GM19452 (cell line): ENCODE data around the gene ADGRL3.
"Not testable (repeated sequence)": the region's sequence is repeated elsewhere in the genome, so short reads cannot be mapped to it uniquely, and the experiment has no call there.

Experiments
- ATAC-seq: cut with Tn5 transposase; IDR thresholded peaks from one replicate; pipeline ENCODE4 v1.9.1; 2021; ENCODE audit not compliant: unreplicated experiment

Gene ADGRL3

DNA sequence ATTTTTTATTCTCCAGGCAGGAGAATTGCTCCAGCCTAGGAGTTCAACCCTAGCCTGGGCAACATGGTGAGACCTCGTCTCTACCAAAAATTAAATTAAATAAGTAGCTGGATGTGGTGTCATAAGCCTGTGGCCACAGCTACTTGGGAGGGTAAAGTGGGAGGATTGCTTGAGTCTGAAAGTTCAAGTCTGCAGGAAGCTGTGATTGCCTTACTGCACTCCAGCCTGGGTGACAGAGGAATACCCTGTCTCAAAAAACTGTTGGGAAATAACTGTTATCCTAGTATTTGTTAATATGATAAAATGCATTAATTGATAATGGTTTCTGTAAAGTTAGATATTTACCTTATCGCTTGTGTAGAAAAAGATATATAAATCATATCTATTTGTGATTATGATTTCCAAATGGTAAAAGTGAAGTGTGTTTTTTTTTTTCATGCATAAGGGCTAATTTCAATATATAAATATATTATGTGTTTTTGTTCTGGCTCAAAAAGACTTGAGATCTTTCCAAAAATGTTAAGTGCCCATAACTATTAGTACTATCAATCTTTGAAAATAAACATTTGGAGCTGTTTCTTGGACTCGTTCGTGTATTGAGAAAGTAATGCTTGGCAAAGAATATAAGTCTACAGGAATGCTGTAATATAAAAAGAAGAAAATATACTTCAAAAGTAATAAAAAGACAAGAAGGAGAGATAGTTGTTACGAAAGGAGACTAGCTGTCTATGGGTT lies 396.6 kb downstream of the ADGRL3 start:
- ATAC-seq = no peak

DNA sequence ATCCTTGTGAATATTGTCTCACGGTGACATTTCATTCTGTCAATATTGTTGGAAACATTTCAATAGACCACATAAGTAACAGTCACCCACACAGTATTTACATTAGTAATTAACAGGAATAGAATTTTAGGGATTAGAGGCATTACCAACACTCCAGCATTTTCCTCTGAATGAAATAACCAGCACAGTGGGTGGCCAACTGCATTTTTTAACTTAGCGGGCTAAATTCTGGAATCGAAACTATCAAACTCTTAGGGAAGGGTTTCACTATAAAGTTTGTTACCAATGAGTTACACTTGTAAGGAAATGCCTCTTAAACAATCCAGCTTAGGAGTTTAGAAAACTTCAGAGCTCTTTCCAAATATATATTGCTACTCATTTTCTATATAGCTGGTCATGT lies 403.0 kb downstream of the ADGRL3 start:
- no peak for ATAC-seq

DNA sequence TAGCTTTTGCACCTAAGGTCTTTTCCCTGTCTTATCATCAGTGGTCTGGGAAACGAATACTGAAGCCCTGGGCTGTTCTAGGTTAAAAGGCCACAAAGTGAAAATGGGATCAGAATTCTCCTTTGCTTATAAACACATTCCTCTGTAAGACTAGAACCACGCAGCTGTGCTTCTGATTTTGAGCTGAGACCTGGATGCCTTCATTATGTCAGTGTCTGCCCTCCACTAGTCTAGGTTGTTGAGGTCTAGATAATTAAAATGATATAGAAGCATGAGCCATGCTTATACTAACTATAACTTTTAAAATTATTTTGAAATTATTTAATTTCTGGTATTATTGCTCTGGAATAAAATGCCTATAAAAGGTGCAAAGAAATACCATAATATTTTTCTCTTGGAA lies 403.9 kb downstream of the ADGRL3 start:
- ATAC-seq = no peak

DNA sequence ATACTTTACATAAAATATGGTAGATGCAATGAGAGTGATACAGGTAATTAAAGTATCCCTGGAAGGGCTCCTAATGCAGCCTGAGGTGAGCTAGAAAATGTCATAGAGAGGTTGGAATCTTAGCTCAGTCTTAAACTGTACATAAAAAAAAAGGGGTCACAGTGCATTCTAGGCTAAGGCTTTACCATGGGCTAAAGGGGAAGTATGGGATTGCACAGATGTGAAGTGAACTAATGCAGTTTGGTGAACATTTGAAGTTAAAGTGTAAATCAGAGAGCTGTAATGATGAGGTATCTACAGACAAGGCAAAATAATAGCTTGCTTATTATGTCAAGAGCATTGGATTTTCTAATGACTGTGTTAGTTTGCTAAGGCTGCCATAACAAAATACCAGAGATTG lies 405.9 kb downstream of the ADGRL3 start:
- no peak for ATAC-seq

DNA sequence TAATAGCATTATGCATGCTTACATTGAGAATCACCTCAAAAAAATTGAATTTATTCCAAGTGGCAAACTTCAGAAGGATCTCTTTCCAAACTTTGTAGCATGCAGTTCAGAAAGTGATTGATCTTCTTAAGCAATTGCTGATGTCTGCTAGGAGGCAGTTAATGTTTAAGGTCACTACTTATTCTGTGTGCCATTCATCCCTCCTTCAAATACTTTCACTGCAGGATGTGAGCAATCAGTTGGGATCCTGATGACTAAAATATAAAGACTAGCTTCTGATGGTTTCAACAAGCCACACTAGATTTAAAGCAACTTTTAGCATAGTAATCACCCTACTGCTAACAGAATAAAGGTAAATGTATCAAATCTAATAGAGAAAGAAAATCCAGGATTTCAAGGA lies 414.1 kb downstream of the ADGRL3 start:
- no peak for ATAC-seq

DNA sequence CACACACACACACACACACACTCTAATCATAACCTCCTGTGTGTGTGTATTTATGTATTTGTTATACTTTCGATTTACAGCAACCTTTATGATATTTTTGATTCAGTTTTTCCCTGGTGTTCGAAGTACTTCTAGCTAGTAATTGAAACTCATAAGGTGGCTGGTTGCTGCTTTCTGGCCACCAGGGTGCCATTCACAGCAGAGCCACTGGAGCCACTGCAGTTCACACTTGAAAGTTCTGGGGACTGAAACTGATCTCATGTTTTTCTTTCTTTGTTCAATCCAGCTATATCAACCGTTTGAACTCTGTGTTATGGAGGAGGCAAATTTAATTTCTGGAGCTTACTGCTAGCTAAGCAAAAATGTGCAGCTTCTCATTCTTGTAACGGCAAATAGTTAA lies 419.4 kb downstream of the ADGRL3 start:
- ATAC-seq = no peak

DNA sequence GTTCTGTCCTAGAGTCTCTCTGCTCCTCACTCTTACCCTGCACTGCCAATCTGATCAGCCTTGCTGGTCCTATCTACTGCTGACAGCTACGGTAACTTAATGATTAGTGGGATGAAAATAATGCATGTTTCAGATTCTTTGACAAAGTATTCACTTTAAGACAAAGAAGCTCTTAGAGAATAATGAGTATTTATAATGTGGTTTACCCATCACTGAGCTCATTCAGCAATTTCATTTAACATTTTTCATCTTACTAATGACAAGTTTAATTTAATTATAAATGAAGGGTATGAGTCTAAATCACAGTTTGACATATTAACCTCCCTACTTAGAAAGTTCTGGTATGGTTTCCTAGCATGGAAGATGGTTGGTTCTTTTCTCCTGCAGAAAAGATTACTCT lies 428.2 kb downstream of the ADGRL3 start:
- ATAC-seq = no peak

DNA sequence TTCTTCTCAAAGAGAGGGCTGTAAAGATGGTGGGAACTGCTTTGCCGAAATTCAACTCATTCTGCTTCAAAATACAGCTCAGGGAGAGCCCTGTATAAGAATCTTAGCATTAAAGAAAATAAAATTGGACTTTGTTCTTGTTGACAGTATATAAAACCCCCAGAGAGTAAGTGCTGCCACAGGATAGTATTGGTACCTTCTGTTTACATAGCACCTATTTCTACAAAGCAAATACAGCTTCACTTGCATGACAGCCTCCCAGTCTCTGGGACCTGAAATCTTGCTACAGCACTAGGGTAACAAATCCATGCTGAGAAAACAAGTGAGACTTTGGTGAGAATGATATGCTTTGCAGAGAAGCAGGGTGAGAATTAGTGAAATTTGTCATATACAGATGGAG lies 428.6 kb downstream of the ADGRL3 start:
- ATAC-seq = no peak

DNA sequence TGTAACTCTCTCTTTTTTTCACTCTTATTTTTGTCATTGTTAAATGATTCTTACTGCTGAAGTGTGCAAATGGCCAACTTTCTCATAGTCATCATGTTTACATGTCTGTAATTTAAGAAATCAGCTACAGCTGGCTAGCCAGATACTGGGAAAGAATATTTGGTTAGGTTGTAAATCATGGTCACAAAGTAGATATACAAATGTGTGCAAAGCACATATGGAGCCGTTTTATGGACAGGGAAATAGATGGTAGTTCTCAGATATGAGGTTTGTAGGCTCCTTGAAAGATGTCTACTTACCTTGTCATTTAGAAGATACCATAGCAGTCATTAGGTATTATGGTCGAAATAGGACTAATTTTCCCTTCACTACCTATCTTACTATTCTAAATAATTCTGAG lies 430.4 kb downstream of the ADGRL3 start:
- ATAC-seq = no peak

DNA sequence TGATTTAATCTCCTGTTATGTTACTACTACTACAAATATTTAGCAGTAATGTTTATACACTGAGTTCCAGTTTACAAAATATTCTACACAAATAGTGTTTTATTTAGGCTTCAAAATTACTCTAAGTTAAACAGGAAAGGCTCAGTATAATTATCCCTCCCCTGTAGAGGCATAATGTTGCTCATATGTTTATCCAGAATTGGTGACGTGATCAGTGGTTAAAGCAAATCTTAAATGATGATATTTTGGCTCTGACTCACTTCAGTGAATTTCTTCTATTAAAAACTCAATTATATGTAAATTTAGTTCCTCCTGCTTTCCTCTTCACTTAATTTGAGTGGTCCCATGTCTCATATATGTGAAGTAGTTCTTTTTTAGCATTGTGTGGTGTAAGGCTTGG lies 438.5 kb downstream of the ADGRL3 start:
- ATAC-seq = no peak

DNA sequence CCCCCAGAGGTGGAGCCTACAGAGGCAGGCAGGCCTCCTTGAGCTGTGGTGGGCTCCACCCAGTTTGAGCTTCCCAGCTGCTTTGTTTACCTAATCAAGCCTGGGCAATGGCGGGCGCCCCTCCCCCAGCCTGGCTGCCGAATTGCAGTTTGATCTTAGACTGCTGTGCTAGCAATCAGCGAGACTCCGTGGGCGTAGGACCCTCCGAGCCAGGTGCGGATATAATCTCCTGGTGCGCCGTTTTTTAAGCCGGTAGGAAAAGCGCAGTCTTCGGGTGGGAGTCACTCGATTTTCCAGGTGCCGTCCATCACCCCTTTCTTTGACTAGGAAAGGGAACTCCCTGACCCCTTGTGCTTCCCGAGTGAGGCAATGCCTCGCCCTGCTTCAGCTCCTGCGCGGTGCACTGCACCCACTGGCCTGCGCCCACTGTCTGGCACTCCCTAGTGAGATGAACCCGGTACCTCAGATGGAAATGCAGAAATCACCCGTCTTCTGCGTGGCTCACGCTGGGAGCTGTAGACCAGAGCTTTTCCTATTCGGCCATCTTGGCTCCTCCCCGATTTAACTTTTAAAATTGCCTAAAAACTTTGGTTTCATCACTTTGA lies 446.7 kb downstream of the ADGRL3 start:
- not testable (repeated sequence) for ATAC-seq

DNA sequence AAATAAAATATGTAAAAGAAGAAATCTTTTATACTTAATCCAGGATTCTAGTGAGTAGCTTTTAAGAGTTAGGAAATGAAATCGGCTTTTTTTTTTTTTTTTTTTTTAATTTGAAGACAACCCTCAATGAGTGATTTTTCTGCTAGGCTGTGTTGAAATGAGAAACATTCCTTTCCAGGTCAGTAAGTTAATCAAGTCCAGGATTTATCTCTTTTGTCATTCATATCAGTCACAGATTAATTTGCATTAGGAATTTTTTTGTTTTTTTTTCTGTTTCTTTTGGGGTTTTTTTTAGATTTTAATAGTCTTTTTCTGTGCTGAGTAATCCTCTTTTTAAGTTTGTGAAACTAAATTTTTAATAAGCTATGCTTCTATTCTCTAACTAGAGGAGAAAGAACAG lies 448.1 kb downstream of the ADGRL3 start:
- ATAC-seq = no peak

DNA sequence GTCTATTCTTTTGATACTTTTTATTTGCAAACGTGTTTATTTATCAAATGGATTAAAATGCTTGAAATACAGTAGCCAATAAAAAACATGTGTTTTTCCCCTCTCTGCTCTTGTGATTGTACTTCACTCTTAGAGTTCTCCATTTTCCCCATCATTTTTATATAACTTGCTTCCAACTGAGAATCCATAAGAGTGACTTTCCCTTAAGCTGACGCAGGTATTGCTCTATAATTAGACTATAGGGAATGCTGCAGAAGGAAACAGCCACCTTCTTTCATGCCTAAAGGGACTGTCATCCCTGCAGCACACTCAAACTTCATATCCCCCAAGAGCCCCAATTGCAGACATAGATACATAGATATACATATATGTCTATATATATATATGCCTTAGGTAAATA lies 456.9 kb downstream of the ADGRL3 start:
- no peak for ATAC-seq

DNA sequence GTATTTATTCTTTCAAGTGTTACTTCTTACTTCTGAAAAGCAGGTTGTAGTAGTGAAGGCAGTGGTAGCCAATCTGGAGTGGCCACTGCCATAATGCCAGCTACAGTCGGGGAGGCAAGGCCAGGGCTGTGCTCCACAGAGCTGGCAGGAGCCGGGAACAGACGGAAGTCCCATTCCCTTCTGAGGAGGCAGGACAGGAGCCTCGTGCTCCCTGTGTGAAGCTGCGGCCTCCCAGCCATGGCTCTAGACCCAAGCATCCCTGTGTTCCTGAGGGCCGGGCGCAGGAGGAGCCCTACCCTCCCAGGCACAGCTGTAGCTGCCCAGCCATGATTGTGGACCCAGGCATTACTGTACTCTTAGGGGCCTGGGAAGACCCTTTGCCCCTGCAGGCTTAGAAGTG lies 461.8 kb downstream of the ADGRL3 start:
- no peak for ATAC-seq

DNA sequence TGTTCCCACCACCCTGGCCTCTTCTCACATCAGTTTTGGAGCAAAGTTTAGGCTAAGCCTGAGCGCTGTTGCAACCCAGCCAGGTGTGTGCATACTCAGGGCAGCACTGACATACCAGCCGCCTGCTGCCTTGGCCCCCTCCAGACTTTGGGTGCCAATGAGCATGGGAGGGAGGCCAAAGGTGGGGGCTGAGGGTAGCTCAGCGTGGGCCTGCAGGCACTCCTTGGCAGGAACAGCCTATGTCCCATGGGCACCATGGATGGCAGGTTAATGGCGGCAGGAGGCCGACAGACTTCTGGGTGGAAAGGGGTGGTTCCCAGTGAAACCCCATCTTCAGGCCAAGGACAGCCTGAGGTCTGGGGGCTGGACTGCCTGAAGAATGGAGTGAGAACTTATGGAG lies 462.2 kb downstream of the ADGRL3 start:
- no peak for ATAC-seq

DNA sequence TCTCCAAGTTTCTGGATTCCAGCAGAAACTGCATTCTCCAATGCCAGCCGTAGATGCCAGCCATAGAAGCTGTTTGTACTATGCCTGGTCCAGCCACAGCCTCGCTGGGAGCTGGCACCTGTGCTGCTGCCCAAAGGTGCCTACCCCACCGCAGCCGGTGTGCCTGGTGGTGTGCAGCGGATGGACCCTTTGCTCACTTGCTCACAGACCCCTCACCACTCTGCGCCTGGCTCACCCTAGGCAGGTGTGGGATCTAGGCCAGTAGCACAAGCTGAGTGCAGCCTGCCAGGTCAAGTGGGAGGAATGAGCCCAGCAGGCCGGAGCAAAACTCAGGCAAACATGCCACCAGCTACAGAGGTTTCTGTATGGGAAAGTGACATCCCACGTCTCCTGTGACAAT lies 463.2 kb downstream of the ADGRL3 start:
- no peak for ATAC-seq

DNA sequence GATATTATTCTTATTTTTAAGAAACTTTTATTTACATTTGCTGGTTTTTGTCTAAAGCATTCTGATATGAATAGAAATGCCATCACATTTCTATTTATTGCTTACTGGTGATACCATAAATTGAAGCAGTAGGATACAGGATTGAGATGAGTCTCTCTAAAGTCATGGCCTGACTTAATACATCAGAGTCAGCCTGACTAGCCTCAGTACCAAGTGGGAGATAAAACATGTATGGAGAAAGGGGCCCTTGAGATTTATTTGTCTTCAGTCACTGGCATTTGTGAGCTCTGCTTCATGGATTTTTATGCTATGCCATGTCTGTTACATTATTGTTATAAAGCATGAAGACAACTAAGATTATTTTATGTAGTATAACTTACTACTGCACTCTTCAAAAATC lies 465.5 kb downstream of the ADGRL3 start:
- no peak for ATAC-seq

DNA sequence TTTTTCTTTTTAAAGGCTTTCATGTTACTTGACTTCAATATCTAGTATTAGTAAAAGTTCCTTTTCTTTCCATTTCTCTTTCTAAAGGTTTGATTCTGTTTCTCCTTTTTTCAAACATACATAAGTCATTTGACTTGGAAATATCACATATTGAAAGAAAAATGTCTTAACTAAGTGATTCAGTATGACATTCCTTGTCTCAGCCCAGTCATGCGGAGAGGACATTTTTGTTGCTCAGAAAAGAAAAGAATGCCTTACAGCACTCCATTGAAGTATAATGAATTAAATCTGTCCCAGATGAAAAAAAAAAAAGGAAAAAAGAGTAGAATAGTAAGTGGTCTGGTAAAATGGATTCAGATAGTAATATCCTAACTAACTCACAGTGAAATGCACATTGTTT lies 466.1 kb downstream of the ADGRL3 start:
- no peak for ATAC-seq

DNA sequence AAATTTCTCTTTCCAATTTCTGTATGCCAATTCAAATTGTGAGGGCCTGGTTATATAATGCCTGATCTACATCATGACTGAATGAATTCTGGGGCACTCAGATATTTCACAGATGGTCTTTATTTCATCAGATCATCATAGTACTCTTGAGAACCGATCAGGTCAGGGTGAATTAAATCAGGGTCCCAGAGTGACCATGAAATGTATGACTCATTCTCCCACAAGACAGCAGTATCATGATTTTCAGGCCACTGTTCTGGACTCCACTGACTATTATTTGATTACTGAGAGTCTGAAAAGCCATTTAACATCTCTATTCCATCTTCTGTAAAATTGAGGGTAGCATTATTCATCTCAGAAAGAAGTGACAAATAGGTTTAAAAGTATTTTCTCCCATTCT lies 471.5 kb downstream of the ADGRL3 start:
- no peak for ATAC-seq

DNA sequence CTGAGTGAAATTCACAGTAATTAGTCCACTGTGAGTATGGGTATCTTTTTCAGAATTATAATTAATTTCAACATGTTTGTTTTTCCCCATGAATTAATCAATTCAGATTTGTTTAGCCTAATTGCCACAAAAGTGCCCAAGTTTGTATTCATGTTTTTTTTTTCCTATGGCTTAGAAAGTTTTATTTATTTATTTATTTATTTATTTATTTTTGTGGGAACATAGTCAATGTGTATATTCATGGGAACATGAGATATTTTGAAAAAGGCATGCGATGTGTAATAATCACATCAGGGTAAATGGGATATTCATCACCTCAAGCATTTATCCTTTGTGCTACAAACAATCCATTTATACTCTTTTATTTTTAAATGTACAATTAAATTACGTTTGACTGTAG lies 475.3 kb downstream of the ADGRL3 start:
- ATAC-seq = no peak

DNA sequence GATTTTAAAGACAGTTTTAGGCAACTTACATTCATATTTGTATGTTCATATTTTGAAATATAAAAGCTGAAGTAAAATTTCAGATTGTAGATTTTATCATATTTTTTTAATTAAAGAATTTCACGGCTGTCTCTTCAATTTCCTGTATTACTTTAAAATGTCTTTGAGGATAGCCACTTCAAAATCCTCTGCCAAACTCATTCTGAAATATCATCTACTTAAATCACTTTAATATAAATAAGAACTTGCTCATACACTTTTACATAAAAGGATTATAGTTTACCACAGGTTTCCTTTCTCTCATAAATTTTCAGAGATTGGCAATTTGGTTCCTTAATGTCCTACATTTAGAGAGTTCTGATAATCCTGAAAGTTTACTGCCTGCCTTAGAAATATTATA lies 478.2 kb downstream of the ADGRL3 start:
- ATAC-seq = no peak

DNA sequence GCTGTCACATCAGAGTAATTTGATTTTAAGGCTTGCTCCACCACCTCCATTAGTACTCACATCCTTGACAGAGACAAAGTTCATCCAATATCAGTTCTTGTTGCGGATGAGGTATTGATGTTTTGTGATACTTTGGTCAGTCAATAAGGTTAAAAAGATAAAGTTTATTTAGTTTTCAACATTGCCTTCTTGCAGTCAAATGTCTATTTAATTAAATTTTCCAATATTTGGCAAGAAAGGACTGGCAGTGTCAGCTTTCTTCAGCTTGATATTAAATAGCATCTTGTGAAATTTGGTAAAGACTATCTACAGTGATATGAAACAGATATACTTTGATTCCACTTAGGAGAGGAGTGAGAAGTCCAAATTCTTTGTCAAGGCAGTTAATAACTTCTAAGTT lies 493.4 kb downstream of the ADGRL3 start:
- no peak for ATAC-seq

DNA sequence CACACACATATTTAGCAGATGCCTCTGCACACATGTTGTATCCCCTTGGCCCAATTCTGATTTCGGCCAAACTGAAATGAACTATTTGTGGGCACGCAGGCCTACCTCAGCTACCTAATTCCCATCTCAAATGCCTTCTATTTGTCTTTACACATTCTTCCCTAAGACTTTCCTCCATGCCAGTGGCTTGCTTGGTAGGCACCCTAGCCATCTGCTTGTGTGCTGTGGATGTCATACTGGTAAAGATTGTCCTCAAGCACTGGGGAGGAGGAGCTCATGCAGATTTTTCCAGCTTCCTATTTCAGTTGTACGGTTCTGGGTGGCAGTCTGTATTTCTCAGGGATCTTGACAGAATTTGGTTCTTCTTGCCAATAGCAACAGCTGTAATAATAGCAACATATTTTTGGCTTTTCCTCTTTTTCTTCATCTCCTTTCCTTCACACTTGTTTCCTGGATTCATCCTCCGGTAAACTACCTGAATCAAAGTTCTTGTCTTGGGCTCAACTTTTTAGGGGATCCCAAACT lies 514.3 kb downstream of the ADGRL3 start:
- ATAC-seq = no peak
